Fibroblast of gingiva (primary cell): ENCODE results near the gene MCEMP1.

Experiments
- DNase-seq: peaks from one replicate; pipeline ENCODE4 v3.0.0-alpha.2; 2011; ENCODE audit warnings: low read depth

The MCEMP1 gene

DNA sequence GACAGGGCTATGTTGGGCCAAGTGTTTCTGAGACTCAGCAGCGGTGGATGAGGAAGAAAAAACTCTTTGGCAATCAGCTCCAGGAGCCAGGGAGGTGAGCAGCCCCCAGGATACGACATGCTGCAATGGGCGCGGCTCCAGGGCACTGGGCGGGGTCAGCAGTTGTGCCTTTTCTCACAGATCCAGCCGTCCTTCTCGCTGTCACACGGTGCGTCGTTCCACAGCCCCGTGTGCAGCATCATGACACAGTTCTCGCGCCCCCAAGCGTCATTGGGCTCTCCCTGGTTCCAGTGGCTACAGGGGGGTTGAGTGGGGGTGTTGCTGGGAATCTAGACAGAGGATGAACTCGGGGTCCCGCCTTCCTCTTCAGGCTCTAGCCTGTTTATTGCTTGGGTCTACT, 52.3 kb downstream of the MCEMP1 start:
- no peak for DNase-seq
